HCT116 (cell line): Measurements from ENCODE around the gene UBE2L5. TPM values are rescaled to one million over a fixed set of nuclear protein-coding genes. Genes with fewer than 3 reads are reported as not detected.

Source experiments
- ATAC-seq: fragments of 200-7000 bp; cut with Tn5 transposase; 2 replicates; pipeline ENCODE4 v1.9.1; 2020; ENCODE audit warnings: mild to moderate bottlenecking, moderate library complexity
- BruUV-seq: library from RNA; stranded (reverse); fragments of 400-500 nt; replicated peaks from 2 replicates; lab custom pipeline; 2021; lab: Mats Ljungman, UMichigan
- CTCF ChIA-PET: fragments of 300-600 bp; sonication (Branson Sonifier 250); formaldehyde crosslinking; loops from one replicate; lab custom pipeline; 2021; ENCODE audit warnings: antibody characterized with exemption; lab: Charles Lee
- POLR2A ChIA-PET: fragments of 300-600, 350-600 bp; sonication (Branson Sonifier 250); formaldehyde crosslinking; loops from one replicate; lab custom pipeline; 2021; ENCODE audit warnings: antibody characterized with exemption; lab: Charles Lee
- RAD21 ChIA-PET, 2 experiments: fragments of 300-600 bp; sonication (Branson Sonifier 250); formaldehyde crosslinking; loops; one replicate each; lab custom pipeline; 2023; ENCODE audit warnings: low total read pairs in 2 of 2; ENCODE audit not compliant: uncharacterized antibody in 2 of 2, unreplicated experiment in 2 of 2, low non-redundant PET in 1 of 2; lab: Charles Lee
- DNase-seq: peaks from one replicate; pipeline ENCODE4 v3.0.0-alpha.2; 2010; ENCODE audit warnings: low read depth, low spot score
- H2AFZ ChIP-seq: fragments of 200-600 bp; shearing (Covaris generic), sonication (generic); 2 replicates; pipeline ENCODE4 v1.6.1; 2017; ENCODE audit warnings: low read depth, mixed run types, mixed read lengths, antibody characterized with exemption, low read length; ENCODE audit not compliant: poor library complexity, severe bottlenecking
- H3K27ac ChIP-seq: 2 replicates; pipeline ENCODE4 v1.5.1; 2012; ENCODE audit warnings: low read depth, low read length
- H3K27me3 ChIP-seq: fragments of 200-600 bp; sonication (generic); 2 replicates; pipeline ENCODE4 v1.6.1; 2016; ENCODE audit warnings: mixed run types, low read length, mixed read lengths; ENCODE audit not compliant: insufficient read depth
- H3K36me3 ChIP-seq, 2 experiments: fragments of 200-500 bp in 1 of 2; fragments of 200-600 bp in 1 of 2; sonication (Bioruptor generic) in 1 of 2; sonication (generic) in 1 of 2; 2 replicates each; pipeline versions ENCODE4 v1.5.1 to v1.6.1; 2014 to 2016; ENCODE audit warnings: low read length in 2 of 2, inconsistent platforms in 1 of 2, mixed read lengths in 1 of 2, mixed run types in 1 of 2; ENCODE audit not compliant: insufficient read depth in 2 of 2, control insufficient read depth in 1 of 2
- H3K4me1 ChIP-seq, 2 experiments: fragments of 200-600 bp in 1 of 2; sonication (generic) in 1 of 2; 2 replicates each; pipeline versions ENCODE4 v1.5.1 to v1.6.1; 2012 to 2017; ENCODE audit warnings: low read length in 2 of 2, inconsistent platforms in 1 of 2, mild to moderate bottlenecking in 1 of 2, mixed read lengths in 1 of 2, mixed run types in 1 of 2, moderate library complexity in 1 of 2; ENCODE audit not compliant: insufficient read depth in 2 of 2, control insufficient read depth in 1 of 2
- H3K4me2 ChIP-seq: fragments of 200-600 bp; sonication (generic); 2 replicates; pipeline ENCODE4 v1.6.1; 2017; ENCODE audit warnings: mixed run types, low read length, mixed read lengths
- H3K4me3 ChIP-seq, 2 experiments: fragments of 200-600 bp in 1 of 2; sonication (generic) in 1 of 2; replicated peaks in 1 of 2; 2 replicates each; pipeline ENCODE4 v1.5.1; 2011 to 2016; ENCODE audit warnings: low read length in 2 of 2, control low read depth in 1 of 2, low read depth in 1 of 2, mild to moderate bottlenecking in 1 of 2, mixed read lengths in 1 of 2, mixed run types in 1 of 2
- H3K79me2 ChIP-seq: fragments of 200-600 bp; sonication (generic); 2 replicates; pipeline ENCODE4 v1.6.1; 2017; ENCODE audit warnings: mild to moderate bottlenecking, mixed run types, low read length, moderate library complexity, mixed read lengths; ENCODE audit not compliant: insufficient read depth
- H3K9ac ChIP-seq: fragments of 200-600 bp; sonication (generic); 2 replicates; pipeline ENCODE4 v1.6.1; 2016; ENCODE audit warnings: low read length, mixed read lengths
- H3K9me2 ChIP-seq: fragments of 200-600 bp; sonication (generic), shearing (Covaris generic); 2 replicates; pipeline ENCODE4 v1.6.1; 2017; ENCODE audit warnings: mixed run types, mild to moderate bottlenecking, moderate library complexity; ENCODE audit not compliant: insufficient read depth
- H3K9me3 ChIP-seq, 2 experiments: fragments of 200-500 bp in 1 of 2; fragments of 200-600 bp in 1 of 2; sonication (Bioruptor generic) in 1 of 2; sonication (generic) in 1 of 2; 2 replicates each; pipeline ENCODE4 v1.6.1; 2014 to 2017; ENCODE audit warnings: low read length in 2 of 2, mixed read lengths in 2 of 2, inconsistent platforms in 1 of 2, low read depth in 1 of 2, mild to moderate bottlenecking in 1 of 2, mixed run types in 1 of 2, moderate library complexity in 1 of 2; ENCODE audit not compliant: control insufficient read depth in 1 of 2, insufficient read depth in 1 of 2
- H4K20me1 ChIP-seq: fragments of 200-600 bp; sonication (generic), shearing (Covaris generic); 2 replicates; pipeline ENCODE4 v1.6.1; 2017; ENCODE audit warnings: mixed run types, mild to moderate bottlenecking, moderate library complexity; ENCODE audit not compliant: insufficient read depth
- CBX3 ChIP-seq: IDR thresholded peaks from 2 replicates; pipeline ENCODE4 v1.6.1; 2012; ENCODE audit warnings: low read depth
- CEBPB ChIP-seq: IDR thresholded peaks from 2 replicates; pipeline ENCODE4 v1.6.1; 2012; ENCODE audit warnings: low read depth
- EGR1 ChIP-seq: IDR thresholded peaks from 2 replicates; pipeline ENCODE4 v1.6.1; 2012; ENCODE audit warnings: low read depth
- ELF1 ChIP-seq: IDR thresholded peaks from 2 replicates; pipeline ENCODE4 v1.6.1; 2012; ENCODE audit warnings: low read depth, borderline replicate concordance
- EZH2phosphoT487 ChIP-seq: fragments of 200-600 bp; IDR thresholded peaks from 2 replicates; pipeline ENCODE4 v1.6.1; 2018; ENCODE audit warnings: antibody characterized with exemption, borderline replicate concordance
- FOSL1 ChIP-seq: IDR thresholded peaks from 2 replicates; pipeline ENCODE4 v1.6.1; 2012; ENCODE audit warnings: low read depth
- POLR2A ChIP-seq: IDR thresholded peaks from 2 replicates; pipeline ENCODE4 v1.7.0; 2011; ENCODE audit warnings: borderline replicate concordance; ENCODE audit not compliant: insufficient read depth, insufficient read length; ENCODE audit errors: extremely low read depth
- POLR2AphosphoS5 ChIP-seq: IDR thresholded peaks from 2 replicates; pipeline ENCODE4 v1.6.1; 2011; ENCODE audit warnings: mild to moderate bottlenecking, low read depth, low read length, moderate library complexity
- RAD21 ChIP-seq: IDR thresholded peaks from 2 replicates; pipeline ENCODE4 v1.6.1; 2012; ENCODE audit warnings: low read depth, mild to moderate bottlenecking
- SIN3A ChIP-seq: IDR thresholded peaks from 2 replicates; pipeline ENCODE4 v1.6.1; 2012; ENCODE audit warnings: low read depth
- SP1 ChIP-seq: IDR thresholded peaks from 2 replicates; pipeline ENCODE4 v1.6.1; 2012; ENCODE audit warnings: low read depth
- SRF ChIP-seq: IDR thresholded peaks from 2 replicates; pipeline ENCODE4 v1.6.1; 2012; ENCODE audit warnings: low read depth
- ZNF274 ChIP-seq: fragments of 200-500 bp; sonication (Bioruptor generic); IDR thresholded peaks from 2 replicates; pipeline ENCODE4 v1.6.1; 2014; ENCODE audit warnings: mild to moderate bottlenecking, low read depth, low read length, inconsistent platforms
- intact Hi-C: fragments of 100-400 bp; cut with micrococcal nuclease; formaldehyde crosslinking; loops from 2 replicates; pipeline ENCODE4 v1.10.0; 2022
- total RNA-seq: library from RNA; stranded (reverse); gene quantifications from one replicate; pipeline ENCODE4 v1.2.1, GENCODE V29; 2021; ENCODE audit not compliant: unreplicated experiment
- TF ChIP-seq, protein P1 (sequence below): IDR thresholded peaks from 2 replicates; pipeline ENCODE4 v1.6.1; 2012
- TF ChIP-seq, protein P2 (sequence below): IDR thresholded peaks from 2 replicates; pipeline ENCODE4 v1.6.1; 2011; ENCODE audit warnings: mild to moderate bottlenecking, low read length, moderate library complexity; ENCODE audit not compliant: insufficient replicate concordance; ENCODE audit errors: extremely low read depth
- TF ChIP-seq, protein P3 (sequence below): IDR thresholded peaks from 2 replicates; pipeline ENCODE4 v1.6.1; 2012
- TF ChIP-seq, protein P4 (sequence below): IDR thresholded peaks from 2 replicates; pipeline ENCODE4 v1.6.1; 2012; ENCODE audit warnings: low read depth
- TF ChIP-seq, protein P5 (sequence below), 3 experiments: fragments of 200-600 bp in 1 of 3; sonication (generic) in 1 of 3; IDR thresholded peaks in 2 of 3; conservative IDR thresholded peaks in 1 of 3; 2 replicates each; pipeline ENCODE4 v1.5.1; 2012 to 2017; ENCODE audit warnings: low read depth in 2 of 3, low read length in 2 of 3, antibody characterized with exemption in 1 of 3, borderline replicate concordance in 1 of 3, control low read depth in 1 of 3, mild to moderate bottlenecking in 1 of 3, mixed read lengths in 1 of 3, mixed run types in 1 of 3, moderate library complexity in 1 of 3; ENCODE audit not compliant: insufficient read depth in 1 of 3

Gene UBE2L5
- total RNA-seq, 1 experiment from 2014 or later: 0.15 TPM

DNA sequence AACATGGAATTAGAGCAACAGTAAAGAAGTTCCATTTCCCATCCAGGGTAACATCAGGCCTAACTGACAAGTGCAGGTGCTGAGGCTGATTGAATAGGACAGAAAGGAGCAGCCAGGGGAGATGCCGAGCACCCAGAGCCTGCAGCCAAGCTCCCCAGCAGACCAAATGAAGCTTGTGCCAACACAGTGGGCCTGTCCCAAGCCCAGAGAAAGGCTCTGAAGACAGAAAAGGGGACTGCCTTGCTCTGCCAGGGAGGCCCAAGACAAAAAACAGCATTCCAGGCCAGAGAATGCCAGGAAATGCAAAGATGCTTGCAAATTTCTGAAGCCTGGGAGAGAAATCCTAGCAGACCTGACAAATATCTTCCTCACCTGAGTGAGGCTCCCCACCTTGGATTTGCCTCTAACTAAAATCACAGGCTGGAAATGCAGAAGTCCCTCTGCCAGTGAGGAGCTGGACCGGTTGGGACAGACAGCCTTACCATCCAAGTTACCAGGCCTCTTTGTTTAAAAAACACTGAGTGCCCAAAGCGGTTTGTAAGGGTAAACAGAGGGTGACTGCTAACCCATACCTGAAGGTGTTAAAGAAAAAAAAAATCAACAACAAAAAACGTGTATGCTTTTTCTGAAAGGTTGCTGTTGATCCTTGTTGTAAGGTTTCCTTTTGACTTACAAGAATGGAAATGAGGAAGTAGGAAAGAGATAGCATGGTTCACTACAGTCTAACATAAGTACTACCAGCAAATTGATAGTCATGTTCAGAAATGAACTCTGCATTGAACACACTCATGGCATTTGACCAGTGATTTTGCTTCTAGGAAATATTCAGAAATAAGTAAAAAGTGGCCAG lies 55.3 kb downstream of the UBE2L5 start:
- POLR2A ChIA-PET: no interaction called here
- H3K36me3 ChIP-seq: no peaks in the 10 kb centered on the region
- no peak for TF ChIP-seq ZNF274
- TF ChIP-seq SRF: no peak
- no peak for TF ChIP-seq SIN3A
- no peak for TF ChIP-seq FOSL1
- TF ChIP-seq, protein P1, sequence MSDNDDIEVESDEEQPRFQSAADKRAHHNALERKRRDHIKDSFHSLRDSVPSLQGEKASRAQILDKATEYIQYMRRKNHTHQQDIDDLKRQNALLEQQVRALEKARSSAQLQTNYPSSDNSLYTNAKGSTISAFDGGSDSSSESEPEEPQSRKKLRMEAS: no peak
- TF ChIP-seq POLR2A: no peak
- TF ChIP-seq, protein P2, sequence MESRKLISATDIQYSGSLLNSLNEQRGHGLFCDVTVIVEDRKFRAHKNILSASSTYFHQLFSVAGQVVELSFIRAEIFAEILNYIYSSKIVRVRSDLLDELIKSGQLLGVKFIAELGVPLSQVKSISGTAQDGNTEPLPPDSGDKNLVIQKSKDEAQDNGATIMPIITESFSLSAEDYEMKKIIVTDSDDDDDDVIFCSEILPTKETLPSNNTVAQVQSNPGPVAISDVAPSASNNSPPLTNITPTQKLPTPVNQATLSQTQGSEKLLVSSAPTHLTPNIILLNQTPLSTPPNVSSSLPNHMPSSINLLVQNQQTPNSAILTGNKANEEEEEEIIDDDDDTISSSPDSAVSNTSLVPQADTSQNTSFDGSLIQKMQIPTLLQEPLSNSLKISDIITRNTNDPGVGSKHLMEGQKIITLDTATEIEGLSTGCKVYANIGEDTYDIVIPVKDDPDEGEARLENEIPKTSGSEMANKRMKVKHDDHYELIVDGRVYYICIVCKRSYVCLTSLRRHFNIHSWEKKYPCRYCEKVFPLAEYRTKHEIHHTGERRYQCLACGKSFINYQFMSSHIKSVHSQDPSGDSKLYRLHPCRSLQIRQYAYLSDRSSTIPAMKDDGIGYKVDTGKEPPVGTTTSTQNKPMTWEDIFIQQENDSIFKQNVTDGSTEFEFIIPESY: no peak
- TF ChIP-seq EGR1: no peak
- TF ChIP-seq, protein P3, sequence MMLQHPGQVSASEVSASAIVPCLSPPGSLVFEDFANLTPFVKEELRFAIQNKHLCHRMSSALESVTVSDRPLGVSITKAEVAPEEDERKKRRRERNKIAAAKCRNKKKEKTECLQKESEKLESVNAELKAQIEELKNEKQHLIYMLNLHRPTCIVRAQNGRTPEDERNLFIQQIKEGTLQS: no peak
- no peak for TF ChIP-seq ELF1
- TF ChIP-seq POLR2AphosphoS5: no peak
- no peak for TF ChIP-seq EZH2phosphoT487
- no peak for TF ChIP-seq RAD21
- TF ChIP-seq, protein P4, sequence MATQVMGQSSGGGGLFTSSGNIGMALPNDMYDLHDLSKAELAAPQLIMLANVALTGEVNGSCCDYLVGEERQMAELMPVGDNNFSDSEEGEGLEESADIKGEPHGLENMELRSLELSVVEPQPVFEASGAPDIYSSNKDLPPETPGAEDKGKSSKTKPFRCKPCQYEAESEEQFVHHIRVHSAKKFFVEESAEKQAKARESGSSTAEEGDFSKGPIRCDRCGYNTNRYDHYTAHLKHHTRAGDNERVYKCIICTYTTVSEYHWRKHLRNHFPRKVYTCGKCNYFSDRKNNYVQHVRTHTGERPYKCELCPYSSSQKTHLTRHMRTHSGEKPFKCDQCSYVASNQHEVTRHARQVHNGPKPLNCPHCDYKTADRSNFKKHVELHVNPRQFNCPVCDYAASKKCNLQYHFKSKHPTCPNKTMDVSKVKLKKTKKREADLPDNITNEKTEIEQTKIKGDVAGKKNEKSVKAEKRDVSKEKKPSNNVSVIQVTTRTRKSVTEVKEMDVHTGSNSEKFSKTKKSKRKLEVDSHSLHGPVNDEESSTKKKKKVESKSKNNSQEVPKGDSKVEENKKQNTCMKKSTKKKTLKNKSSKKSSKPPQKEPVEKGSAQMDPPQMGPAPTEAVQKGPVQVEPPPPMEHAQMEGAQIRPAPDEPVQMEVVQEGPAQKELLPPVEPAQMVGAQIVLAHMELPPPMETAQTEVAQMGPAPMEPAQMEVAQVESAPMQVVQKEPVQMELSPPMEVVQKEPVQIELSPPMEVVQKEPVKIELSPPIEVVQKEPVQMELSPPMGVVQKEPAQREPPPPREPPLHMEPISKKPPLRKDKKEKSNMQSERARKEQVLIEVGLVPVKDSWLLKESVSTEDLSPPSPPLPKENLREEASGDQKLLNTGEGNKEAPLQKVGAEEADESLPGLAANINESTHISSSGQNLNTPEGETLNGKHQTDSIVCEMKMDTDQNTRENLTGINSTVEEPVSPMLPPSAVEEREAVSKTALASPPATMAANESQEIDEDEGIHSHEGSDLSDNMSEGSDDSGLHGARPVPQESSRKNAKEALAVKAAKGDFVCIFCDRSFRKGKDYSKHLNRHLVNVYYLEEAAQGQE: no peak
- TF ChIP-seq, protein P5, sequence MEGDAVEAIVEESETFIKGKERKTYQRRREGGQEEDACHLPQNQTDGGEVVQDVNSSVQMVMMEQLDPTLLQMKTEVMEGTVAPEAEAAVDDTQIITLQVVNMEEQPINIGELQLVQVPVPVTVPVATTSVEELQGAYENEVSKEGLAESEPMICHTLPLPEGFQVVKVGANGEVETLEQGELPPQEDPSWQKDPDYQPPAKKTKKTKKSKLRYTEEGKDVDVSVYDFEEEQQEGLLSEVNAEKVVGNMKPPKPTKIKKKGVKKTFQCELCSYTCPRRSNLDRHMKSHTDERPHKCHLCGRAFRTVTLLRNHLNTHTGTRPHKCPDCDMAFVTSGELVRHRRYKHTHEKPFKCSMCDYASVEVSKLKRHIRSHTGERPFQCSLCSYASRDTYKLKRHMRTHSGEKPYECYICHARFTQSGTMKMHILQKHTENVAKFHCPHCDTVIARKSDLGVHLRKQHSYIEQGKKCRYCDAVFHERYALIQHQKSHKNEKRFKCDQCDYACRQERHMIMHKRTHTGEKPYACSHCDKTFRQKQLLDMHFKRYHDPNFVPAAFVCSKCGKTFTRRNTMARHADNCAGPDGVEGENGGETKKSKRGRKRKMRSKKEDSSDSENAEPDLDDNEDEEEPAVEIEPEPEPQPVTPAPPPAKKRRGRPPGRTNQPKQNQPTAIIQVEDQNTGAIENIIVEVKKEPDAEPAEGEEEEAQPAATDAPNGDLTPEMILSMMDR (IDR thresholded peaks at IDR 0.05 in 2 of 3, conservative IDR thresholded peaks at IDR 0.05 in 1 of 3; ENCODE audit: borderline replicate concordance in 1 of 3, insufficient read depth in 1 of 3, low read depth in 2 of 3, low read length in 2 of 3): no peak
- TF ChIP-seq CEBPB: no peak
- no peak for TF ChIP-seq SP1
- TF ChIP-seq CBX3: no peak
- ATAC-seq: no peak
- intact Hi-C loops: no loop called here
- no peaks in the 10 kb centered on the region for H4K20me1 ChIP-seq
- no peaks in the 10 kb centered on the region for H3K27me3 ChIP-seq
- no peak overlapping the region for H3K27ac ChIP-seq
- CTCF ChIA-PET: no interaction called here
- H3K4me3 ChIP-seq: no peak overlapping the region
- H2AFZ ChIP-seq: no peak overlapping the region
- no peaks in the 10 kb centered on the region for H3K9me3 ChIP-seq
- BruUV-seq: no TSS peak
- RAD21 ChIA-PET: no interaction called here
- no peaks in the 10 kb centered on the region for H3K4me1 ChIP-seq
- DNase-seq: no peak
- no peaks in the 10 kb centered on the region for H3K79me2 ChIP-seq
- no peak overlapping the region for H3K4me2 ChIP-seq
- H3K9me2 ChIP-seq: no peaks in the 10 kb centered on the region
- no peak overlapping the region for H3K9ac ChIP-seq
